GM12878 (cell line): ENCODE measurements around the gene MTHFR. TPM values are rescaled to one million over a fixed set of nuclear protein-coding genes. Genes with fewer than 3 reads are reported as not detected.

ENCODE experiments used
- ATAC-seq: fragments of 200-7000 bp; cut with Tn5 transposase; 3 replicates; pipeline ENCODE4 v1.9.1; 2020; ENCODE audit warnings: mild to moderate bottlenecking, moderate library complexity
- BruUV-seq: library from RNA; stranded (reverse); fragments of 400-500 nt; replicated peaks from 2 replicates; lab custom pipeline; 2021; lab: Mats Ljungman, UMichigan
- CTCF ChIA-PET: fragments of 300-600 bp; sonication (Branson Sonifier 250); formaldehyde crosslinking; extraction: SDS; loops from one replicate; lab custom pipeline; 2021; ENCODE audit warnings: inconsistent platforms; lab: Yijun Ruan, JAX
- POLR2A ChIA-PET: fragments of 350-600 bp; formaldehyde crosslinking; extraction: SDS; loops from one replicate; lab custom pipeline; 2021; ENCODE audit warnings: inconsistent platforms; lab: Charles Lee
- RAD21 ChIA-PET: fragments of 300-600 bp; sonication (Branson Sonifier 250); formaldehyde crosslinking; loops from one replicate; lab custom pipeline; 2023; ENCODE audit warnings: antibody characterized with exemption; ENCODE audit not compliant: unreplicated experiment; lab: Charles Lee
- SMC1A ChIA-PET: fragments of 300-600 bp; sonication (Branson Sonifier 250); formaldehyde crosslinking; loops from one replicate; lab custom pipeline; 2023; ENCODE audit not compliant: unreplicated experiment, uncharacterized antibody; lab: Charles Lee
- DNase-seq: peaks from one replicate; pipeline ENCODE4 v3.0.0-alpha.2; 2011; ENCODE audit warnings: low read depth, low spot score
- FAIRE-seq: peaks from 3 replicates; lab custom pipeline; 2011; peaks lifted over from hg19 to GRCh38; lab: Jason Lieb, UNC
- H2AFZ ChIP-seq: 2 replicates; pipeline ENCODE4 v1.6.0; 2011; ENCODE audit warnings: low read depth, low read length, control low read depth; ENCODE audit not compliant: control insufficient read depth
- H3K27ac ChIP-seq: 2 replicates; pipeline ENCODE4 v1.5.1; 2011; ENCODE audit warnings: control low read depth; ENCODE audit not compliant: control insufficient read depth, insufficient read depth
- H3K27me3 ChIP-seq, 2 experiments: replicated peaks in 1 of 2; 2 replicates each; pipeline versions ENCODE4 v1.6.0 to v1.6.1; 2011; ENCODE audit warnings: low read length in 1 of 2; ENCODE audit not compliant: control insufficient read depth in 2 of 2, insufficient read depth in 2 of 2
- H3K36me3 ChIP-seq, 2 experiments: 2 replicates each; pipeline ENCODE4 v1.5.1; 2011; ENCODE audit warnings: low read length in 1 of 2; ENCODE audit not compliant: control insufficient read depth in 2 of 2, insufficient read depth in 2 of 2
- H3K4me1 ChIP-seq: 2 replicates; pipeline ENCODE4 v1.6.1; 2011; ENCODE audit warnings: mild to moderate bottlenecking, low read length, moderate library complexity, mixed read lengths; ENCODE audit not compliant: control insufficient read depth, insufficient read depth
- H3K4me2 ChIP-seq: 2 replicates; pipeline ENCODE4 v1.6.0; 2011; ENCODE audit warnings: control low read depth; ENCODE audit not compliant: control insufficient read depth, insufficient read depth
- H3K4me3 ChIP-seq: fragments of 200-600 bp; sonication (generic); 2 replicates; pipeline ENCODE4 v1.5.1; 2016
- H3K79me2 ChIP-seq: 2 replicates; pipeline ENCODE4 v1.6.0; 2011; ENCODE audit warnings: low read length; ENCODE audit not compliant: control insufficient read depth, insufficient read depth
- H3K9ac ChIP-seq: 2 replicates; pipeline ENCODE4 v1.8.0; 2011; ENCODE audit warnings: low read length, control low read depth, mixed read lengths; ENCODE audit not compliant: control insufficient read depth, insufficient read depth
- H3K9me3 ChIP-seq: replicated peaks from 3 replicates; pipeline ENCODE4 v1.5.1; 2011; ENCODE audit warnings: mild to moderate bottlenecking, low read length; ENCODE audit not compliant: control insufficient read depth, insufficient read depth
- H4K20me1 ChIP-seq: 2 replicates; pipeline ENCODE4 v1.6.0; 2011; ENCODE audit not compliant: control insufficient read depth, insufficient read depth
- BHLHE40 ChIP-seq, 2 experiments: fragments of 450-650 bp in 1 of 2; IDR thresholded peaks; 2 replicates each; pipeline ENCODE4 v1.6.1; 2011 to 2017; ENCODE audit warnings: low read depth in 2 of 2, borderline replicate concordance in 1 of 2, improper control_type of control experiment in 1 of 2, low read length in 1 of 2, mild to moderate bottlenecking in 1 of 2
- MTA3 ChIP-seq: IDR thresholded peaks from 2 replicates; pipeline ENCODE4 v1.6.1; 2012; ENCODE audit warnings: low read length, inconsistent platforms, borderline replicate concordance
- NFXL1 ChIP-seq: fragments of 450-650 bp; IDR thresholded peaks from 2 replicates; pipeline ENCODE4 v1.6.1; 2017; ENCODE audit warnings: antibody characterized with exemption, mild to moderate bottlenecking, borderline replicate concordance
- SREBF2 ChIP-seq: IDR thresholded peaks from 2 replicates; pipeline ENCODE4 v1.6.1; 2012; ENCODE audit warnings: mild to moderate bottlenecking, low read length
- TBL1XR1 ChIP-seq: IDR thresholded peaks from 2 replicates; pipeline ENCODE4 v1.6.1; 2012; ENCODE audit warnings: low read depth, low read length, improper control_type of control experiment
- WGBS: methylation state at CpG from one replicate; pipeline ENCODE4 v1.1.6; 2016; ENCODE audit warnings: low lambda C conversion rate; ENCODE audit not compliant: insufficient replicate concordance, insufficient coverage; ENCODE audit errors: missing lambda C conversion rate; 5-methylcytosine and 5-hydroxymethylcytosine counted together
- in situ Hi-C: fragments of 300-500 bp; cut with MboI; formaldehyde crosslinking; loops from 9 replicates; pipeline ENCODE4 v1.14.3; 2018; ENCODE audit warnings: mixed read lengths
- intact Hi-C: fragments of 100-400 bp; cut with micrococcal nuclease; formaldehyde crosslinking; loops from one replicate; pipeline ENCODE4 v1.14.2; 2022; ENCODE audit not compliant: unreplicated experiment
- polyA plus RNA-seq, 11 experiments: library from polyadenylated mRNA; depleted of rRNA in 4 of 11; unstranded in 6 of 11; stranded (reverse) in 5 of 11; fragments of >200 nt; fragmentation: Nextera tagmentation in 4 of 11; fragmentation: Illumina TruSeq in 1 of 11; extraction: Ambion mirVana in 4 of 11; extraction: Trizol in 1 of 11; gene quantifications; 1 replicate in 1 of 11; 2 replicates in 10 of 11; pipeline versions ENCODE4 v1.2.1 to v1.2.3, GENCODE V29; 2011 to 2016; ENCODE audit warnings: inconsistent platforms in 2 of 11, missing spikeins in 2 of 11, low read depth in 1 of 11
- total RNA-seq, 4 experiments: library from RNA; depleted of rRNA in 3 of 4; stranded (reverse); fragments of >200 nt in 3 of 4; fragmentation: Illumina TruSeq in 1 of 4; extraction: Trizol in 1 of 4; gene quantifications; 2 replicates each; pipeline versions ENCODE4 v1.2.1 to v1.2.3, GENCODE V29; 2013 to 2021
- TF ChIP-seq, protein P1 (sequence below): fragments of 450-650 bp; IDR thresholded peaks from 2 replicates; pipeline ENCODE4 v1.6.1; 2017; ENCODE audit warnings: low read depth, mild to moderate bottlenecking, moderate library complexity
- TF ChIP-seq, protein P2 (sequence below): IDR thresholded peaks from 2 replicates; pipeline ENCODE4 v1.6.1; 2012; ENCODE audit warnings: low read depth, low read length, improper control_type of control experiment

MTHFR gene
- total and polyA plus RNA-seq, 10 of the 15 experiments (the other 5 are each of a cell fraction or from before 2014, with no cell fraction given) = 1.0 to 16.8 (median 9.4) TPM

DNA sequence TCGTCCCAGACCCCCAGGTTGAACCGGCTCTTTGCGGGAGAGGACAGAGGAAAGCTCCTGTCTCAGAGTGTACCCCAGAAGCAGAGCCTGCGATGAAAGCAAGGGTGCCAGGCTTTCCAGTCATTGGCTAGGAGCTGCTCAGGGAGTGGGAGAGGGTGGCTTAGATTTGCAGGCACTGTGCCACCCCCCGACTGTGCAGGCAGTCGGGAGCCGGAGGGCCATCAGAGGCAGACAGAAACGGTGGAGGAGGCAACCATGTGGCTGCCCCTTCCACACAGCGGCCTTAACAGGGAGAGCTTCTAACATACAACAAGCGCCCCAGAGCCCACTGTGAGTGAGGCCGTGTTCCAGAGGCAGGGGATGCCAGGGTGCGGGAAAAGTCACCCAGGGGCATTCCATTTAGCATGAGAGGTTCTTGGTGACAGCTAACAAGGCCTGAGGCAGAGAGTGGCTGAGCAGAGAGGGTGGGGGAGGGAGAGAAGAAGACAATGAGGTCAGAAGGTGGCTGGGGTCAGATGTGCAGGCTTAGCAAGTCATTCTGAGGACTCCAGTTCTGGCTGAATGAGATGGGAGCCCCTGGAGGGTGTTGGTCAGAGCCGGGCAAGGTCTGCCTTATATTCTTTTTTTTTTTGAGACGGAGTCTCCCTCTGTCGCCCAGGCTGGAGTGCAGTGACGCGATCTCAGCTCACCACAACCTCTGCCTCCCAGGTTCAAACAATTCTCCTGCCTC, 53.2 kb downstream of the MTHFR start:
- 63% methylated on average over 17 of the region's 17 CpGs for WGBS
- ATAC-seq = no peak
- no peak overlapping the region for H3K4me3 ChIP-seq
- no peak overlapping the region for H3K9ac ChIP-seq
- H3K9me3 ChIP-seq = no peaks in the 10 kb centered on the region; the same call in 2 of the 3 replicates
- intact Hi-C loops = no loop called here
- H3K4me1 ChIP-seq = 0 out of 2 replicates have a peak, but pooled peaks cover 4% of the 10 kb centered on the region
- SMC1A ChIA-PET = no interaction called here
- in situ Hi-C loops = no loop called here
- POLR2A ChIA-PET = no interaction called here
- no peak for FAIRE-seq
- no peaks in the 10 kb centered on the region for H3K36me3 ChIP-seq
- H3K79me2 ChIP-seq = no peaks in the 10 kb centered on the region
- no peak for DNase-seq
- no peak overlapping the region for H3K27ac ChIP-seq
- H4K20me1 ChIP-seq = no peaks in the 10 kb centered on the region
- CTCF ChIA-PET = no interaction called here
- H3K27me3 ChIP-seq = no peaks in the 10 kb centered on the region
- no TSS peak for BruUV-seq
- RAD21 ChIA-PET = no interaction called here
- no peak overlapping the region for H3K4me2 ChIP-seq
- TF ChIP-seq MTA3 (no peak), BHLHE40 (IDR thresholded peaks at IDR 0.05; ENCODE audit: borderline replicate concordance in 1 of 2, low read depth in 2 of 2, low read length in 1 of 2) (no peak), TBL1XR1 (no peak), SREBF2 (no peak), NFXL1 (no peak)
- TF ChIP-seq, protein P1, sequence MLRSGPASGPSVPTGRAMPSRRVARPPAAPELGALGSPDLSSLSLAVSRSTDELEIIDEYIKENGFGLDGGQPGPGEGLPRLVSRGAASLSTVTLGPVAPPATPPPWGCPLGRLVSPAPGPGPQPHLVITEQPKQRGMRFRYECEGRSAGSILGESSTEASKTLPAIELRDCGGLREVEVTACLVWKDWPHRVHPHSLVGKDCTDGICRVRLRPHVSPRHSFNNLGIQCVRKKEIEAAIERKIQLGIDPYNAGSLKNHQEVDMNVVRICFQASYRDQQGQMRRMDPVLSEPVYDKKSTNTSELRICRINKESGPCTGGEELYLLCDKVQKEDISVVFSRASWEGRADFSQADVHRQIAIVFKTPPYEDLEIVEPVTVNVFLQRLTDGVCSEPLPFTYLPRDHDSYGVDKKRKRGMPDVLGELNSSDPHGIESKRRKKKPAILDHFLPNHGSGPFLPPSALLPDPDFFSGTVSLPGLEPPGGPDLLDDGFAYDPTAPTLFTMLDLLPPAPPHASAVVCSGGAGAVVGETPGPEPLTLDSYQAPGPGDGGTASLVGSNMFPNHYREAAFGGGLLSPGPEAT = no peak
- TF ChIP-seq, protein P2, sequence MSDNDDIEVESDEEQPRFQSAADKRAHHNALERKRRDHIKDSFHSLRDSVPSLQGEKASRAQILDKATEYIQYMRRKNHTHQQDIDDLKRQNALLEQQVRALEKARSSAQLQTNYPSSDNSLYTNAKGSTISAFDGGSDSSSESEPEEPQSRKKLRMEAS = no peak
- H2AFZ ChIP-seq = no peak overlapping the region
